H9 (cell line): ENCODE measurements around the gene TACO1. TPM values are rescaled to one million over a fixed set of nuclear protein-coding genes. Genes with fewer than 3 reads are reported as not detected.

Source experiments
- DNase-seq: peaks from one replicate; pipeline ENCODE4 v3.0.0-alpha.2; 2017
- H2AFZ ChIP-seq: one replicate; pipeline ENCODE4 v1.6.1; 2013; ENCODE audit warnings: mild to moderate bottlenecking, low read length, control low read depth, moderate library complexity
- H2AK5ac ChIP-seq: 2 replicates; pipeline ENCODE4 v1.6.1; 2013; ENCODE audit warnings: low read length, control low read depth, mixed read lengths; ENCODE audit not compliant: insufficient read length
- H2BK120ac ChIP-seq: one replicate; pipeline ENCODE4 v1.6.1; 2013; ENCODE audit warnings: low read depth, mild to moderate bottlenecking, low read length, control low read depth, inconsistent platforms; ENCODE audit not compliant: poor library complexity, severe bottlenecking
- H2BK12ac ChIP-seq: 2 replicates; pipeline ENCODE4 v1.6.1; 2013; ENCODE audit warnings: low read length, control low read depth, mixed read lengths, low read depth; ENCODE audit not compliant: insufficient read length
- H2BK15ac ChIP-seq: 2 replicates; pipeline ENCODE4 v1.6.1; 2013; ENCODE audit warnings: low read depth, low read length, control low read depth
- H2BK20ac ChIP-seq: one replicate; pipeline ENCODE4 v1.6.1; 2013; ENCODE audit warnings: low read depth, mild to moderate bottlenecking, low read length, control low read depth, inconsistent platforms; ENCODE audit not compliant: poor library complexity, severe bottlenecking
- H2BK5ac ChIP-seq: 2 replicates; pipeline ENCODE4 v1.6.1; 2013; ENCODE audit warnings: low read length, control low read depth, mixed read lengths; ENCODE audit not compliant: insufficient read length
- H3K14ac ChIP-seq: 2 replicates; pipeline ENCODE4 v1.6.1; 2013; ENCODE audit warnings: low read length, control low read depth; ENCODE audit not compliant: insufficient read depth
- H3K18ac ChIP-seq: 2 replicates; pipeline ENCODE4 v1.6.1; 2013; ENCODE audit warnings: low read depth, mild to moderate bottlenecking, mixed read lengths, low read length, control low read depth; ENCODE audit not compliant: insufficient read length
- H3K23ac ChIP-seq: 2 replicates; pipeline ENCODE4 v1.6.1; 2013; ENCODE audit warnings: low read length, control low read depth, mixed read lengths, low read depth; ENCODE audit not compliant: insufficient read length
- H3K23me2 ChIP-seq: 2 replicates; pipeline ENCODE4 v1.6.1; 2013; ENCODE audit warnings: low read depth, mild to moderate bottlenecking, mixed read lengths, low read length, control low read depth; ENCODE audit not compliant: insufficient read length, poor library complexity, severe bottlenecking
- H3K27ac ChIP-seq: 2 replicates; pipeline ENCODE4 v1.5.1; 2013; ENCODE audit warnings: low read length, control low read depth, mixed read lengths, low read depth; ENCODE audit not compliant: insufficient read length
- H3K27me3 ChIP-seq: 2 replicates; pipeline ENCODE4 v1.6.1; 2013; ENCODE audit warnings: low read length, control low read depth, inconsistent platforms; ENCODE audit not compliant: insufficient read depth
- H3K4ac ChIP-seq: 2 replicates; pipeline ENCODE4 v1.6.1; 2013; ENCODE audit warnings: low read depth, mild to moderate bottlenecking, control low read depth, inconsistent platforms, low read length, moderate library complexity
- H3K4me1 ChIP-seq: 2 replicates; pipeline ENCODE4 v1.6.1; 2013; ENCODE audit warnings: low read length, control low read depth, inconsistent platforms; ENCODE audit not compliant: insufficient read depth
- H3K4me2 ChIP-seq: 2 replicates; pipeline ENCODE4 v1.6.1; 2013; ENCODE audit warnings: low read length, control low read depth, mixed read lengths; ENCODE audit not compliant: insufficient read length, insufficient read depth
- H3K56ac ChIP-seq: 2 replicates; pipeline ENCODE4 v1.6.1; 2013; ENCODE audit warnings: low read depth, mild to moderate bottlenecking, mixed read lengths, low read length, control low read depth; ENCODE audit not compliant: insufficient read length
- H3K79me1 ChIP-seq: 2 replicates; pipeline ENCODE4 v1.6.1; 2013; ENCODE audit warnings: low read depth, mild to moderate bottlenecking, moderate library complexity, low read length, control low read depth, inconsistent platforms; ENCODE audit not compliant: insufficient read depth, poor library complexity, severe bottlenecking
- H3K79me2 ChIP-seq: 2 replicates; pipeline ENCODE4 v1.6.1; 2013; ENCODE audit warnings: low read length, control low read depth, inconsistent platforms; ENCODE audit not compliant: insufficient read depth
- H3K9ac ChIP-seq: 2 replicates; pipeline ENCODE4 v1.6.1; 2013; ENCODE audit warnings: low read length, control low read depth, mixed read lengths; ENCODE audit not compliant: insufficient read length; ENCODE audit errors: extremely low read depth
- H3K9me3 ChIP-seq: one replicate; pipeline ENCODE4 v1.6.1; 2013; ENCODE audit warnings: low read depth, low read length, inconsistent platforms; ENCODE audit not compliant: control insufficient read depth
- H3T11ph ChIP-seq: one replicate; pipeline ENCODE4 v1.6.1; 2013; ENCODE audit warnings: mild to moderate bottlenecking, low read length, control low read depth, inconsistent platforms
- H4K20me1 ChIP-seq: one replicate; pipeline ENCODE4 v1.6.1; 2013; ENCODE audit not compliant: control insufficient read depth, insufficient read length, insufficient read depth
- H4K5ac ChIP-seq: 2 replicates; pipeline ENCODE4 v1.6.1; 2013; ENCODE audit warnings: low read depth, mild to moderate bottlenecking, mixed read lengths, low read length, control low read depth; ENCODE audit not compliant: insufficient read length
- H4K8ac ChIP-seq: replicated peaks from 2 replicates; pipeline ENCODE4 v1.6.1; 2013; ENCODE audit warnings: low read length, control low read depth, mixed read lengths, low read depth; ENCODE audit not compliant: insufficient read length
- H4K91ac ChIP-seq: 2 replicates; pipeline ENCODE4 v1.6.1; 2013; ENCODE audit warnings: low read depth, mild to moderate bottlenecking, moderate library complexity, mixed read lengths, low read length, control low read depth; ENCODE audit not compliant: insufficient read length
- H3K27ac Mint-ChIP-seq, 3 experiments: 2 replicates in 2 of 3; 3 replicates in 1 of 3; pipeline ENCODE4 v1.8.0; 2020 to 2021; ENCODE audit warnings: mixed read lengths in 3 of 3, mild to moderate bottlenecking in 1 of 3, moderate library complexity in 1 of 3
- H3K27me3 Mint-ChIP-seq: 2 replicates; pipeline ENCODE4 v1.8.0; 2021; ENCODE audit warnings: low read depth, mild to moderate bottlenecking, moderate library complexity, mixed read lengths
- H3K36me3 Mint-ChIP-seq, 3 experiments: 2 replicates in 2 of 3; 3 replicates in 1 of 3; pipeline ENCODE4 v1.8.0; 2020 to 2021; ENCODE audit warnings: low read depth in 3 of 3, mixed read lengths in 3 of 3; ENCODE audit not compliant: insufficient read depth in 1 of 3
- H3K4me1 Mint-ChIP-seq, 2 experiments: 2 replicates each; pipeline ENCODE4 v1.8.0; 2020; ENCODE audit warnings: mixed read lengths in 2 of 2
- H3K4me3 Mint-ChIP-seq, 2 experiments: 2 replicates in 1 of 2; 3 replicates in 1 of 2; pipeline ENCODE4 v1.8.0; 2020 to 2021; ENCODE audit warnings: mild to moderate bottlenecking in 2 of 2, mixed read lengths in 2 of 2, moderate library complexity in 1 of 2
- H3K9me3 Mint-ChIP-seq, 2 experiments: 2 replicates in 1 of 2; 3 replicates in 1 of 2; pipeline ENCODE4 v1.8.0; 2020; ENCODE audit warnings: mild to moderate bottlenecking in 2 of 2, mixed read lengths in 2 of 2, moderate library complexity in 1 of 2
- CTCF ChIP-seq: fragments of 200-600 bp; sonication (generic); conservative IDR thresholded peaks from 3 replicates; pipeline ENCODE4 v1.8.0; 2021; ENCODE audit warnings: antibody characterized with exemption, mild to moderate bottlenecking
- WGBS: extraction: QIAGEN DNeasy Blood & Tissue Kit; methylation state at CpG from one replicate; pipeline ENCODE4 v1.1.7; 2013; ENCODE audit warnings: missing lambda C conversion rate, low lambda C conversion rate, mixed read lengths; ENCODE audit not compliant: insufficient read length; ENCODE audit errors: extremely low coverage; 5-methylcytosine and 5-hydroxymethylcytosine counted together
- total RNA-seq: library from RNA; stranded (reverse); gene quantifications from 2 replicates; pipeline ENCODE4 v1.2.1, GENCODE V29; 2021

Gene TACO1
- total RNA-seq, 1 experiment from 2014 or later: 30.2 TPM

- WGBS: no CpG with 5 or more reads among the region's 3 CpGs
- Histone ChIP-seq H4K5ac (no peak overlapping the region), H3T11ph (no peak overlapping the region), H2BK120ac (no peak overlapping the region), H3K18ac (no peak overlapping the region), H3K4me2 (no peak overlapping the region), H3K23me2 (no peaks in the 10 kb centered on the region), H3K27ac (no peak overlapping the region), H3K14ac (no peak overlapping the region), H2AFZ (no peak overlapping the region), H3K4ac (no peak overlapping the region), H2BK20ac (no peak overlapping the region), H3K4me1 (no peaks in the 10 kb centered on the region), H3K79me2 (no peaks in the 10 kb centered on the region; the same call in 1 of the 2 replicates), H3K9me3 (no peaks in the 10 kb centered on the region), H3K23ac (no peak overlapping the region), H4K8ac (no peak overlapping the region), H3K9ac (no peak overlapping the region), H3K56ac (no peak overlapping the region), H3K27me3 (no peaks in the 10 kb centered on the region), H3K79me1 (no peaks in the 10 kb centered on the region), H2AK5ac (no peak overlapping the region), H2BK5ac (no peak overlapping the region), H2BK12ac (no peak overlapping the region), H4K20me1 (no peaks in the 10 kb centered on the region), H2BK15ac (no peak overlapping the region), H4K91ac (no peak overlapping the region)
- H3K36me3 Mint-ChIP-seq: peaks cover 20 to 43% (median 36%) of the 10 kb centered on the region in 3 experiments; a peak in 6 of 7 replicates
- DNase-seq: no peak
- H3K4me1 Mint-ChIP-seq: peaks cover 0 to 4% of the 10 kb centered on the region in 2 experiments; a peak in 1 of 4 replicates
- no peak overlapping the region for H3K4me3 Mint-ChIP-seq
- no peaks in the 10 kb centered on the region for H3K9me3 Mint-ChIP-seq
- peak overlapping the region in 2 of 3 experiments; percentile 40 to 57; a peak in 2 of 7 replicates for H3K27ac Mint-ChIP-seq
- H3K27me3 Mint-ChIP-seq: no peaks in the 10 kb centered on the region
- no peak for TF ChIP-seq CTCF
Measured at GRCh38 chr17:63592797-63593196, 7.9 kb upstream of the TACO1 start.
